GM12891 (cell line): ENCODE measurements around the gene PSTPIP1.

Experiments
- POLR2A ChIP-seq: IDR thresholded peaks from 2 replicates; pipeline ENCODE4 v1.6.1; 2011; ENCODE audit warnings: low read depth, low read length, control low read depth
- TAF1 ChIP-seq: IDR thresholded peaks from 2 replicates; pipeline ENCODE4 v1.6.1; 2011; ENCODE audit warnings: low read depth, low read length, control low read depth

DNA sequence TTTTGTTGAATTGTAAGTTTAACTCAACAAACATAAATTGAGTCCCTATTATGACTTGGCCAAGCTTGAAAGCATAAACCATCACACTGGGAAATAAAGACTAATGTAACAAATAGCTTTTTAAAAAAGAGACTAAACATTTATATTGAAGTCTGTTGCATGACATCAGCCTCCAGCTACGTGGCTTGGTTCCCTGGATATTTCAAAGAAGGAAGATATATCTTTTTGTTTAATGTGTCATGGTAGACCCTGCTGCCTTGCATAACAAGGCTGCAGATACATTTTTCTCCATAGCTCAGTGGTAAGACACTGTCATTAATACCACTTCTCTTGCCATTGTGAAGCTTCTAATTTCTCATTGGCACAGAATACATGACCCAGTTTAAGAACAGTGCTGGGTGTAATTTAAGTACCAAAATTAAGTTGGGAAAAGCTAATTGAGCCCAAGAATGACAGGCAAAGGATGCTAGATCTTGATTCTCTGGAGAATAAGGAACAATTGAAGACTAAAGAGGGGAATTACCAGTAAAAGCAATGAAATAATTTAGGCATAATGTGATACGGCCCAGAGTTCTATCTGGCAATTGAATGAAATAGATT lies 49.3 kb upstream of the PSTPIP1 start:
- TF ChIP-seq TAF1 = no peak
- TF ChIP-seq POLR2A = no peak
